Measurements from ENCODE around the gene CMSS1. TPM values are rescaled to one million over a fixed set of nuclear protein-coding genes. Genes with fewer than 3 reads are reported as not detected.

Gene CMSS1
- total and polyA plus RNA-seq, 4 donors, result 3.8 to 19.5 (median 7.5) TPM

DNA sequence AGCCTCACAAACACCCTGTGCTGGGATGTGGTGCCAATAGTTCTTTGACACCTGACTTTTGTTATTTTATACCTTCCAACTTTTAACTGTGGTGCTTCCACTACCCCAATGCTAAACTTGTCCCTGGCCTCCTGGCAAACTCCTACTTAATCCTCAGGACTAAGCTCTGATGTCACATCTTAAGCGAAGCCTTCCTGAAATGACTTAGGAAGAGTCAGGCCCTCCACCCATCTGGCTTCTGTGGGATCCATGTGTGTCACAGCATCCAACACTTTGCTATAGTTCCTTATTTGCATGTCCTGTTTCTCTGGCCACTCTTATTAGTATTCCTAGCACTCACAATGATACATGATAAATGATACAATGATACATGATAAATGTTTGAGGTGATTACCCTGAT lies 163.5 kb downstream of the CMSS1 start:
- no peaks in the 10 kb centered on the region for H3K4me1 ChIP-seq (ENCODE audit: control insufficient read depth in 4 of 4, insufficient read depth in 4 of 4, low read length in 3 of 4)
- H3K27me3 ChIP-seq (ENCODE audit: control insufficient read depth in 4 of 4, insufficient read depth in 4 of 4, low read length in 3 of 4), result no peaks in the 10 kb centered on the region
- WGBS, result 98% methylated on average over 1 of the region's 1 CpG
- H3K9ac ChIP-seq (ENCODE audit: low read depth in 1 of 2, low read length in 2 of 2), result no peak overlapping the region
- TF ChIP-seq REST (IDR thresholded peaks at IDR 0.05) (no peak), HNF4A (conservative IDR thresholded peaks at IDR 0.05) (no peak), NR2F2 (IDR thresholded peaks at IDR 0.05) (no peak), JUND (IDR thresholded peaks at IDR 0.05) (no peak), CTCF (IDR thresholded peaks at IDR 0.05; ENCODE audit: low read depth, low read length, missing input control) (no peak), ATF3 (IDR thresholded peaks at IDR 0.05) (no peak)
- H3K9me3 ChIP-seq (ENCODE audit: control insufficient read depth in 4 of 4, low read length in 3 of 4), result no peaks in the 10 kb centered on the region
- no peaks in the 10 kb centered on the region for H3K36me3 ChIP-seq (ENCODE audit: control insufficient read depth in 4 of 4, insufficient read depth in 3 of 4, low read depth in 1 of 4, low read length in 3 of 4)
- no peak overlapping the region for H3K4me3 ChIP-seq (ENCODE audit: low read depth in 1 of 3, low read length in 3 of 3)
- DNase-seq (ENCODE audit: low spot score), result no peak
- H3K27ac ChIP-seq (ENCODE audit: low read depth in 1 of 2, low read length in 2 of 2), result no peak overlapping the region

- Histone ChIP-seq H3K9me3 (ENCODE audit: control insufficient read depth in 4 of 4, low read length in 3 of 4) (no peaks in the 10 kb centered on the region), H3K36me3 (ENCODE audit: control insufficient read depth in 4 of 4, insufficient read depth in 3 of 4, low read depth in 1 of 4, low read length in 3 of 4) (no peaks in the 10 kb centered on the region), H3K27me3 (ENCODE audit: control insufficient read depth in 4 of 4, insufficient read depth in 4 of 4, low read length in 3 of 4) (no peaks in the 10 kb centered on the region), H3K4me1 (ENCODE audit: control insufficient read depth in 4 of 4, insufficient read depth in 4 of 4, low read length in 3 of 4) (no peaks in the 10 kb centered on the region), H3K27ac (ENCODE audit: low read depth in 1 of 2, low read length in 2 of 2) (no peak overlapping the region), H3K4me3 (ENCODE audit: low read depth in 1 of 3, low read length in 3 of 3) (no peak overlapping the region), H3K9ac (ENCODE audit: low read depth in 1 of 2, low read length in 2 of 2) (no peak overlapping the region)
- WGBS, result 97% methylated on average over 2 of the region's 2 CpGs
- TF ChIP-seq SP1 (IDR thresholded peaks at IDR 0.05), result no peak
- no peak for TF ChIP-seq RXRA (IDR thresholded peaks at IDR 0.05)
- TF ChIP-seq ATF3 (IDR thresholded peaks at IDR 0.05), result no peak
- TF ChIP-seq EGR1 (IDR thresholded peaks at IDR 0.05; ENCODE audit: low read depth in 2 of 2), result no peak
- TF ChIP-seq HNF4G (IDR thresholded peaks at IDR 0.05), result no peak
- TF ChIP-seq RAD21 (IDR thresholded peaks at IDR 0.05), result no peak
- TF ChIP-seq, protein P1, sequence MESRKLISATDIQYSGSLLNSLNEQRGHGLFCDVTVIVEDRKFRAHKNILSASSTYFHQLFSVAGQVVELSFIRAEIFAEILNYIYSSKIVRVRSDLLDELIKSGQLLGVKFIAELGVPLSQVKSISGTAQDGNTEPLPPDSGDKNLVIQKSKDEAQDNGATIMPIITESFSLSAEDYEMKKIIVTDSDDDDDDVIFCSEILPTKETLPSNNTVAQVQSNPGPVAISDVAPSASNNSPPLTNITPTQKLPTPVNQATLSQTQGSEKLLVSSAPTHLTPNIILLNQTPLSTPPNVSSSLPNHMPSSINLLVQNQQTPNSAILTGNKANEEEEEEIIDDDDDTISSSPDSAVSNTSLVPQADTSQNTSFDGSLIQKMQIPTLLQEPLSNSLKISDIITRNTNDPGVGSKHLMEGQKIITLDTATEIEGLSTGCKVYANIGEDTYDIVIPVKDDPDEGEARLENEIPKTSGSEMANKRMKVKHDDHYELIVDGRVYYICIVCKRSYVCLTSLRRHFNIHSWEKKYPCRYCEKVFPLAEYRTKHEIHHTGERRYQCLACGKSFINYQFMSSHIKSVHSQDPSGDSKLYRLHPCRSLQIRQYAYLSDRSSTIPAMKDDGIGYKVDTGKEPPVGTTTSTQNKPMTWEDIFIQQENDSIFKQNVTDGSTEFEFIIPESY (IDR thresholded peaks at IDR 0.05), result no peak
- TF ChIP-seq, protein P2, sequence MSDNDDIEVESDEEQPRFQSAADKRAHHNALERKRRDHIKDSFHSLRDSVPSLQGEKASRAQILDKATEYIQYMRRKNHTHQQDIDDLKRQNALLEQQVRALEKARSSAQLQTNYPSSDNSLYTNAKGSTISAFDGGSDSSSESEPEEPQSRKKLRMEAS (IDR thresholded peaks at IDR 0.05), result no peak
- TF ChIP-seq HNF4A (conservative IDR thresholded peaks at IDR 0.05), result no peak
- no peak for TF ChIP-seq JUND (IDR thresholded peaks at IDR 0.05)
- TF ChIP-seq NR2F2 (IDR thresholded peaks at IDR 0.05), result no peak
- TF ChIP-seq REST (IDR thresholded peaks at IDR 0.05), result no peak
- no peak for TF ChIP-seq FOXA2 (IDR thresholded peaks at IDR 0.05)
- no peak for TF ChIP-seq YY1 (IDR thresholded peaks at IDR 0.05)
- TF ChIP-seq FOXA1 (IDR thresholded peaks at IDR 0.05), result no peak
- no peak for DNase-seq (ENCODE audit: low spot score)
Observed at GRCh38 chr3:99982650-99983049, 165.0 kb downstream of the CMSS1 start.
